Activated CD8-positive, alpha-beta T cell treated with anti-CD3 and anti-CD28 coated beads for 36 hours (primary cell): Measurements from ENCODE around the gene SMOC2. TPM values are rescaled to one million over a fixed set of nuclear protein-coding genes. Genes with fewer than 3 reads are reported as not detected.

Experiments used
- ATAC-seq: fragments of 200-7000 bp; cut with Tn5 transposase; one replicate; pipeline ENCODE4 v1.10.0; 2021; ENCODE audit warnings: mild to moderate bottlenecking, moderate library complexity
- CTCF ChIA-PET: fragments of 350-600 bp; sonication (Branson Sonifier 250); formaldehyde crosslinking; loops from one replicate; lab custom pipeline; 2021; ENCODE audit warnings: antibody characterized with exemption; lab: Charles Lee
- POLR2A ChIA-PET: fragments of 350-600 bp; sonication (Branson Sonifier 250); formaldehyde crosslinking; loops from one replicate; lab custom pipeline; 2021; ENCODE audit warnings: antibody characterized with exemption; lab: Charles Lee
- DNase-seq: peaks from one replicate; pipeline ENCODE4 v3.0.0-alpha.2; 2020
- H3K27ac Mint-ChIP-seq: one replicate; pipeline ENCODE4 v1.8.0; 2021; ENCODE audit warnings: mild to moderate bottlenecking, mixed read lengths
- H3K27me3 Mint-ChIP-seq: one replicate; pipeline ENCODE4 v1.8.0; 2021; ENCODE audit warnings: mixed read lengths
- H3K36me3 Mint-ChIP-seq: one replicate; pipeline ENCODE4 v1.8.0; 2021; ENCODE audit warnings: low read depth, mixed read lengths
- H3K4me1 Mint-ChIP-seq: one replicate; pipeline ENCODE4 v1.8.0; 2021; ENCODE audit warnings: low read depth, mixed read lengths
- H3K4me3 Mint-ChIP-seq: one replicate; pipeline ENCODE4 v1.8.0; 2021; ENCODE audit warnings: mild to moderate bottlenecking, moderate library complexity, mixed read lengths
- H3K9me3 Mint-ChIP-seq: one replicate; pipeline ENCODE4 v1.8.0; 2021; ENCODE audit warnings: mixed read lengths
- CTCF ChIP-seq: fragments of 200-600 bp; IDR thresholded peaks from one replicate; pipeline ENCODE4 v1.8.0; 2022; ENCODE audit warnings: antibody characterized with exemption, mild to moderate bottlenecking
- intact Hi-C: fragments of 100-400 bp; cut with micrococcal nuclease; formaldehyde crosslinking; loops from one replicate; pipeline ENCODE4 v1.10.0; 2022
- total RNA-seq, 2 experiments: library from RNA; stranded (reverse); gene quantifications; one replicate each; pipeline ENCODE4 v1.2.3, GENCODE V29; 2021

Gene SMOC2
- total RNA-seq, 2 experiments from 2014 or later = not detected

GRCh38 chr6:168415098-168415992, 25.6 kb upstream of the SMOC2 start:
- no peaks in the 10 kb centered on the region for H3K36me3 Mint-ChIP-seq
- H3K27ac Mint-ChIP-seq = no peak overlapping the region
- H3K9me3 Mint-ChIP-seq = no peaks in the 10 kb centered on the region
- TF ChIP-seq CTCF = no peak
- intact Hi-C loops = no loop called here
- ChIA-PET POLR2A (no interaction called here), CTCF (no interaction called here)
- ATAC-seq = no peak
- DNase-seq = no peak
- H3K27me3 Mint-ChIP-seq = no peaks in the 10 kb centered on the region
- H3K4me1 Mint-ChIP-seq = no peaks in the 10 kb centered on the region
- H3K4me3 Mint-ChIP-seq = no peak overlapping the region

GRCh38 chr6:168415993-168416530, 24.9 kb upstream of the SMOC2 start:
- Mint-ChIP-seq H3K27me3 (no peaks in the 10 kb centered on the region), H3K27ac (no peak overlapping the region), H3K4me1 (no peaks in the 10 kb centered on the region), H3K36me3 (no peaks in the 10 kb centered on the region), H3K9me3 (no peaks in the 10 kb centered on the region), H3K4me3 (no peak overlapping the region)
- TF ChIP-seq CTCF = no peak
- intact Hi-C loops = no loop called here
- POLR2A ChIA-PET = no interaction called here
- no peak for DNase-seq
- ATAC-seq = no peak
- CTCF ChIA-PET = no interaction called here

- Mint-ChIP-seq H3K4me1 (no peaks in the 10 kb centered on the region), H3K27ac (no peak overlapping the region), H3K36me3 (no peaks in the 10 kb centered on the region), H3K4me3 (no peak overlapping the region), H3K9me3 (no peaks in the 10 kb centered on the region), H3K27me3 (no peaks in the 10 kb centered on the region)
- intact Hi-C loops = no loop called here
- ChIA-PET POLR2A (no interaction called here), CTCF (no interaction called here)
- no peak for ATAC-seq
- TF ChIP-seq CTCF = no peak
- no peak for DNase-seq
Measured at GRCh38 chr6:168416531-168416930, 24.5 kb upstream of the SMOC2 start.

- no peaks in the 10 kb centered on the region for H3K9me3 Mint-ChIP-seq
- no peak overlapping the region for H3K4me3 Mint-ChIP-seq
- H3K27me3 Mint-ChIP-seq = no peaks in the 10 kb centered on the region
- ChIA-PET POLR2A (no interaction called here), CTCF (no interaction called here)
- no peak for ATAC-seq
- intact Hi-C loops = no loop called here
- TF ChIP-seq CTCF = no peak
- no peaks in the 10 kb centered on the region for H3K36me3 Mint-ChIP-seq
- DNase-seq = no peak
- no peak overlapping the region for H3K27ac Mint-ChIP-seq
- H3K4me1 Mint-ChIP-seq = no peaks in the 10 kb centered on the region
Measured at GRCh38 chr6:168417191-168417590, 23.8 kb upstream of the SMOC2 start.
